Left lung (tissue), 10 donors: ENCODE data around the gene TMEM233. TPM values are rescaled to one million over a fixed set of nuclear protein-coding genes. Genes with fewer than 3 reads are reported as not detected.

Experiments used
- ATAC-seq: fragments of 200-7000 bp; cut with Tn5 transposase; one replicate; pipeline ENCODE4 v1.9.1; 2020; ENCODE audit warnings: moderate library complexity
- DNase-seq, 4 donors: peaks; one replicate each; pipeline ENCODE4 v3.0.0-alpha.2; 2013 to 2020
- H3K27ac ChIP-seq, 2 donors: fragments of 200-600 bp; sonication (generic) in 1 of 2; one replicate each; pipeline versions ENCODE4 v1.5.0 to v1.8.0; 2020 to 2021
- H3K27me3 ChIP-seq, 2 donors: fragments of 200-600 bp; sonication (generic) in 1 of 2; one replicate each; pipeline versions ENCODE4 v1.5.0 to v1.8.0; 2020 to 2021
- H3K36me3 ChIP-seq, 2 donors: fragments of 200-600 bp; sonication (generic) in 1 of 2; one replicate each; pipeline versions ENCODE4 v1.5.0 to v1.8.0; 2020 to 2021
- H3K4me1 ChIP-seq, 2 donors: fragments of 200-600 bp; one replicate each; pipeline ENCODE4 v1.8.0; 2021
- H3K4me3 ChIP-seq, 2 donors: fragments of 200-600 bp; sonication (generic) in 1 of 2; one replicate each; pipeline versions ENCODE4 v1.5.0 to v1.8.0; 2020 to 2021; ENCODE audit warnings: mild to moderate bottlenecking in 1 of 2
- H3K9me3 ChIP-seq, 2 donors: fragments of 200-600 bp; sonication (generic) in 1 of 2; one replicate each; pipeline versions ENCODE4 v1.5.0 to v1.8.0; 2020 to 2021
- intact Hi-C, 2 donors: fragments of 100-400 bp; cut with DNase I; formaldehyde crosslinking; loops; one replicate each; pipeline versions ENCODE4 v1.11.2 to v1.14.2; 2022
- polyA plus RNA-seq, 6 donors: library from polyadenylated mRNA; unstranded; fragments of 120-200 nt; gene quantifications; one replicate each; pipeline ENCODE4 v1.2.1, GENCODE V29; 2013; ENCODE audit not compliant: insufficient read length in 6 of 6
- total RNA-seq, 2 donors: library from RNA; stranded (reverse); fragmentation: NEBNext Ultra II Directional; extraction: Animal tissue kit (Norgen Biotek cat#: 25700); gene quantifications; one replicate each; pipeline ENCODE4 v1.2.1, GENCODE V29; 2021
- TF ChIP-seq, protein P1 (sequence below), 2 donors: fragments of 200-600 bp; sonication (generic) in 1 of 2; IDR thresholded peaks; one replicate each; pipeline versions ENCODE4 v1.5.0 to v1.8.0; 2021; ENCODE audit warnings: antibody characterized with exemption in 2 of 2
- donor health status: DM: no; HTN: yes; CAD: no.
- donor health status: DM: no; HTN: no; CAD: no.

TMEM233 gene
- total and polyA plus RNA-seq, 8 donors, result 0.79 to 2.7 (median 1.5) TPM

DNA sequence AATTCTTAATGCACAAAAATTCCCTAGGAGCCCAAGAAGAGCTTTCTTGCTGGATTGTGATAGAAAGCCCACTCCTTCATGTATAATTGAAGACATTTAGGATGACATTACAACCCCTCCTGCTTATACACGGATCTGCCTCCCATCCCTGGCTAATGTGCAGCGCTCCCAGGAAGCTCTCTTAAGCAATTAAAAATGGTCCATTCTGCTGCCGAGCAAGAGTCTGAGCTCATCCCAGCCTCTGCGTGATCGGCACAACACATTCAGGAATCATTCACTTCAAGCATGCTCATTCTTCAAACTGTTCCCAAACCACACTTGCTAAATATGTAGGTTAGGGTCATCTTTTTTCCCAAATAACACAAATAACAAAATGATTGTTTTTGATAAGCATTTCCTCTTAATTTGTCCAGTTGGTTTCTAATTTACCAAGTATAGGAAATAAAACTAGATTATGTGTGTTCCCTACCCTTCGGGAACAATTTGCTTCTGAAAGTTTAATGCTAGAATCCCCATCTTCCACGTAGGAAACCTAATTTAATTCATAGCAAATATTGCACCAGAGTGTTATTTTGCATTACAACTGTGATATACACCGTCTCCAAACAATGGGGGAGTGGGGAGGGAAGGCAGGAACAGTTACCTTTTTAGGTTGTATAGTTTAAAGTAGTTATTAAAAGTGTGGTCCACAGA is 17.3 kb upstream of the TMEM233 start:
- DNase-seq, result no peak
- TF ChIP-seq, protein P1, sequence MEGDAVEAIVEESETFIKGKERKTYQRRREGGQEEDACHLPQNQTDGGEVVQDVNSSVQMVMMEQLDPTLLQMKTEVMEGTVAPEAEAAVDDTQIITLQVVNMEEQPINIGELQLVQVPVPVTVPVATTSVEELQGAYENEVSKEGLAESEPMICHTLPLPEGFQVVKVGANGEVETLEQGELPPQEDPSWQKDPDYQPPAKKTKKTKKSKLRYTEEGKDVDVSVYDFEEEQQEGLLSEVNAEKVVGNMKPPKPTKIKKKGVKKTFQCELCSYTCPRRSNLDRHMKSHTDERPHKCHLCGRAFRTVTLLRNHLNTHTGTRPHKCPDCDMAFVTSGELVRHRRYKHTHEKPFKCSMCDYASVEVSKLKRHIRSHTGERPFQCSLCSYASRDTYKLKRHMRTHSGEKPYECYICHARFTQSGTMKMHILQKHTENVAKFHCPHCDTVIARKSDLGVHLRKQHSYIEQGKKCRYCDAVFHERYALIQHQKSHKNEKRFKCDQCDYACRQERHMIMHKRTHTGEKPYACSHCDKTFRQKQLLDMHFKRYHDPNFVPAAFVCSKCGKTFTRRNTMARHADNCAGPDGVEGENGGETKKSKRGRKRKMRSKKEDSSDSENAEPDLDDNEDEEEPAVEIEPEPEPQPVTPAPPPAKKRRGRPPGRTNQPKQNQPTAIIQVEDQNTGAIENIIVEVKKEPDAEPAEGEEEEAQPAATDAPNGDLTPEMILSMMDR (IDR thresholded peaks at IDR 0.05), result no peak
- H3K9me3 ChIP-seq, result no peaks in the 10 kb centered on the region
- no peak overlapping the region for H3K27ac ChIP-seq
- intact Hi-C loops, result no loop called here
- no peak overlapping the region for H3K4me3 ChIP-seq
- no peaks in the 10 kb centered on the region for H3K36me3 ChIP-seq
- H3K27me3 ChIP-seq, result no peaks in the 10 kb centered on the region
- ATAC-seq, result no peak
- H3K4me1 ChIP-seq, result no peaks in the 10 kb centered on the region

DNA sequence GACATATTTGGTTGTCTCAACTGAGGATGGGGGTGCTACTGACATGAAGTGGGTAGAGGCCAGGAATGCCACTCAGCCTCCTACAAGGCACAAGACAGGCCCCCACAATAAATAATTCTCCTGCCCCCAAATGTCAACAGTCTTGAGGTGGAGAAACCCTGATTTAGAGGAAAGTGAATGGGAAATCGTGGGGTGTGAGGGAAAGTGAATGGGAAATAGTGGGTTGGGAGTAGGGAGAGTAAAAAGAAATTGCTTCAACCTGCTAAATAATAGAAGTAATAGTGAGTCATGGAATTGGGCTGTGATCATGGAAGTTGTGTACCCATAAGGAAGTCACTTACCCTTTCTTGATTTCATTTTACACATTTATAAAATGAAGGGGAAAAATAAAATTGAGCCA is 16.7 kb upstream of the TMEM233 start:
- ATAC-seq, result no peak
- no peak for DNase-seq
- Histone ChIP-seq H3K36me3 (no peaks in the 10 kb centered on the region), H3K27me3 (no peaks in the 10 kb centered on the region), H3K4me1 (no peaks in the 10 kb centered on the region), H3K9me3 (no peaks in the 10 kb centered on the region), H3K27ac (no peak overlapping the region), H3K4me3 (no peak overlapping the region)
- TF ChIP-seq, protein P1 (IDR thresholded peaks at IDR 0.05), result no peak
- intact Hi-C loops, result no loop called here

GRCh38 chr12:119578112-119578511 is 15.5 kb upstream of the TMEM233 start:
- Histone ChIP-seq H3K9me3 (no peaks in the 10 kb centered on the region), H3K4me1 (no peaks in the 10 kb centered on the region), H3K27ac (no peak overlapping the region), H3K36me3 (no peaks in the 10 kb centered on the region), H3K27me3 (no peaks in the 10 kb centered on the region), H3K4me3 (no peak overlapping the region)
- ATAC-seq (no peak), DNase-seq (no peak)
- TF ChIP-seq, protein P1 (IDR thresholded peaks at IDR 0.05), result no peak
- intact Hi-C loops, result no loop called here

GRCh38 chr12:119589097-119589496 is 4.5 kb upstream of the TMEM233 start:
- peak; percentile 44 for ATAC-seq
- intact Hi-C loops, result no loop called here

GRCh38 chr12:119589634-119590033 is 3.9 kb upstream of the TMEM233 start:
- Histone ChIP-seq H3K4me1 (peaks cover 0 to 10% of the 10 kb centered on the region in 2 donors), H3K36me3 (no peaks in the 10 kb centered on the region), H3K9me3 (no peaks in the 10 kb centered on the region), H3K27me3 (peaks cover 10 to 26% of the 10 kb centered on the region in 2 donors), H3K4me3 (no peak overlapping the region), H3K27ac (no peak overlapping the region)
- ATAC-seq (no peak), DNase-seq (no peak)
- intact Hi-C loops, result no loop called here
- TF ChIP-seq, protein P1 (IDR thresholded peaks at IDR 0.05), result no peak

More at GRCh38 chr12:119589097-119589496, 4.5 kb upstream of the TMEM233 start:
- TF ChIP-seq, protein P1 (IDR thresholded peaks at IDR 0.05), result no peak
- Histone ChIP-seq H3K4me1 (peaks cover 0 to 10% of the 10 kb centered on the region in 2 donors), H3K27ac (no peak overlapping the region), H3K27me3 (peaks cover 7 to 20% of the 10 kb centered on the region in 2 donors), H3K4me3 (no peak overlapping the region), H3K36me3 (no peaks in the 10 kb centered on the region), H3K9me3 (no peaks in the 10 kb centered on the region)
- peak in 1 of 4 donors; percentile 15 for DNase-seq
